HG03457 (cell line): ENCODE results near the gene ZSWIM4.

Source experiments
- ATAC-seq: cut with Tn5 transposase; IDR thresholded peaks from one replicate; pipeline ENCODE4 v1.9.1; 2021; ENCODE audit warnings: moderate number of reproducible peaks; ENCODE audit not compliant: unreplicated experiment

ZSWIM4 gene

DNA sequence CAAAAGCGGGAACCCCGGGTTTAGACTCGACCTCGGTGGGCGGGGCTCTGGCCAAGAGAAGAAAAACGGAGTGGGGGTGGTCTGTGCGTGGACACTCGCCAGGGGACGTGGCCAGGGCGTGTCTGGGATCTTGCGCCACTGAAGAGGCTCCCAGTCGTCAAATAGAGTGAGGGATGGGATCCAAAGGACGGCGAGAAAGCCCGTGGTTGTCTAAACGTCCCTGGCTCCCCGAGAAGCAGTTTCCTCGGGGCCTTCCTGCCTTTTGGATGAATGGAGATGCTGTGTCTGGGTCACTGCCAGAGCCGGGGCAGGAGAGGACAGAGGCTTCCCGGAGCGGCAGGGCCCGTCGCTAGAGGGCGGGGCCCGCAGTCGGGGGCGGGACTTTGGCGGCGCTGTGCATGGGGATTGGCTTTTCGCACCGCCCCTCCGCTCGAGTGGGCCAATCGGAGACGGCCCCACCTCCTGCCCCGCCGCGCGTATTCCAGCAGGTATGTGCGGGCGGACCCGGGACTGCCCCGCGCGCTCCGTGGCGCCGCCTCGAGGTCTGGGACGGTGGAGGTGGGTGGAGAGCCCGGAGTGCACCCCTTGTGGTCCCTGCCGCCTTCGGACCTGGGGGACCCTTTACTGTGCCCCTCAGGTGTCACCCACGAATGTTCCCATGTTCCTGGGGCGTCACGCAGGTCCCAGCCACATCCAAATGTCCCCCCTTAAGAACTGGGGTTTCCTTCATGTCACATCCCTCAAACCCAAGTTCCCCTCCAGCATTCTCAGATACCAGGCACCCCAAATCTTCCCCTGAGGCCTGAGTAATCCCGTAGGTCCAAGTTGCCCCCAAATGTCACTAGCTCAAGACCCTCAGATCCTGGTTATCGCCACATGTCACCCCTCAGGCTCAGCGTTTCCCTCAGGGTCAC lies 38.3 kb downstream of the ZSWIM4 start:
- ATAC-seq, result no peak

DNA sequence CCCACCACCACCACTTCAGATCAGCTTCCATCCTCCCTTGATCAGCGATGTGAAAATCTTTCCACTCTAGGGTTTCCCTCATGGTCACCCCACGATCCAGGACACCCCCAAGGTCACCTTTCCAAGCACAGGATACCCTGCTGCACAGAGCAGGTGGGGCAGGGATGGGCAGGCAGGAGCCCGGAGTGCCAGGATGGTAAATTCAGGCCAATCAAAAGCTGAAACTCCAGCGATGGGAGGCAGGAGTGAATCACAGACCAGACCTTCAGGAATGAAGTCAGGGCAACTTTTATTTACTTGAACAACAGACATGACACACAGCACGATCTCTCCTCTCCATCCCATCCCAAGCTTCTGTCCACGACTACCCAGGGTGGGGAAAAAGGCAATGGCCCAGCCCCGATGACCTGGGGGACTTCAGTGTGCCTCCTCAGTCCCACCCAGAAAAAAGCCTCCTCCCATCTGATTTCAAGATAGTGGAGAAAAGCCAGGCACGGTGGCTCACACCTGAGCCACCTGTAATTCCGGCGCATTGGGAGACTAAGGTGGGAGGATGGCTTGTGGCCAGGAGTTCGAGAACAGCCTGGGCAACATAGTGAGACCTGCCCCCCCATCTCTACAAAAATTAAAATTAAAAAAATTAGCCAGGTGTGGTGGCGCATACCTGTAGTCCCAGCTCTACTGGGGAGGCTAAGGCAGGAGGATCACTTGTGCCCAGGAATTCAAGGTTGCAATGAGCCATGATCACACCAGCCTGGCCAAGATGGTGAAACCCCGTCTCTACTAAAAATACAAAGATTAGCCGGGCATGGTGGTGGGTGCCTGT lies 39.2 kb downstream of the ZSWIM4 start:
- no peak for ATAC-seq

DNA sequence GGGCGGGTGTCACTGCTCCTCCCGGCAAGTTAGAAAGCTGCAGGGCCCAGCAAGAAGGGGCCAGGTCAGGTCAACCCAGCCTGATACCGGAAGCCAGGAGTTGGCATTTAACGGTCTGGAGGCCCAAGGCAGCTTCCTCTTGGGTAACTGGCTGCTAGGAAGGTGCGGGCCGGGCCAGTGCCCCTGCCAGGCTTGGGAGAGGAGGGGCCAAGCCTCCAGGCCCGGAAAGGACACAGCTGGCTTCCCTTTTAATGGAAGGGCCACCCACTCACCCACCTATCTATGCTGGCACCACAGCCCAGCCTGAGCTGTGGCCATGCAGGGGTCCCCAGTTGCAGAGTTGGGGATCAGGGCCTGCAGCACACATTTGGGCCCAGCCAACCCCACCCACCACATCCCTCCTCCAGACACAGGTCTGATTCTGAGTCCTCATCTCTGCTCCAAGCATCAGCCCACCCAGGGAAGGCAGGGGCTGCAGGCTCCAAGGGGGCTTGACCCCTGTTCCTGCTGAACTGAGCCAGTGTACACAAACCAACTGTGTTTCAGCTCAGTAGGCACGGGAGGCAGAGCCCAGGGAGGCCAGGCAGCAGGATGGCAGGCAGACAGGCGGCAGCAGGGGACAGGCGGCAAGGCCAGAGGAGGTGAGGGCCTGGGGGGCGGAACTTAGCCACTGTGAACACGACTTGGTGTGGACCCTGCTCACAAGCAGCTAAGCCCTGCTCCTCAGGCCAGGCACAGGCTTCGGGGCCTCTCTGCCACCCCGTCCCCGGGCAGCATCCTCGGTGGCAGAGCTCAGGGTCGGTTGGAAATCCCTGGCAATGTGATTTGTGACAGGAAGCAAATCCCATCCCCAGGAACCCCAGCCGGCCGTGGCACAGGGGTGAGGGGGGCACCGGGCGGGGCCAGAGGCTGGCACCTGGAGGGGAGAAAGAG lies 40.8 kb downstream of the ZSWIM4 start:
- no peak for ATAC-seq

DNA sequence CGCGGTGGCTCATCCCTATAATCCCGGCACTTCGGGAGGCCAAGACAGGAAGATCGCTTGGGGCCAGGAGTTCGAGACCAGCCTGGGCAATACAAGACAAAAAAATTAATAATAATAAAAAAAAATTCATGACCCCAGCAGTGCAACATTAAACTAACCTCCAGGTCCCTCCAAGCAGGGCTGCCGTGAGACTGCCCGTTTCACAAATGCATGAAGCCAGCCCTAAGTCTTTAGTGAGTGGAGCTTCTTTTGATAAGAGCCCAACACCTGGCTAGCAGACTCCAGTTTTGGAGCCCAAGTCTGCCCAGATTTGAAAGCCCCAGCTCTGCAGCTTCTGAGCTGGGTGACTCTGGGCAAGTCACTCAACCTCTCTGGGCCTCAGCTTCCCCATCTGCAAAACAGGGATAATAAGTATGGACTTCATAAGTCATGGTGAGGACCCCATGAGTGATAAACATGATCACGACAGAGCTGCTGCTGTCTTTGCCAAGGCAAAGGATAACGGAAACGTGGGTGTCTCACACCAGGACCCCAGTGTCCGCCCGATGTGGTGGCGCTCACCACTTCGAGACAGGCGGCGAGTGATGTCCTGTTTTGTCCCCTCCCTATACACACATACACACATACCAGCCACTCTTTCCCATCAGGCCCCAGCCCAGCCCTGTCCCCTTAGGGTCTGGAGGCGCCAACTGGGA lies 43.3 kb downstream of the ZSWIM4 start:
- ATAC-seq, result no peak

DNA sequence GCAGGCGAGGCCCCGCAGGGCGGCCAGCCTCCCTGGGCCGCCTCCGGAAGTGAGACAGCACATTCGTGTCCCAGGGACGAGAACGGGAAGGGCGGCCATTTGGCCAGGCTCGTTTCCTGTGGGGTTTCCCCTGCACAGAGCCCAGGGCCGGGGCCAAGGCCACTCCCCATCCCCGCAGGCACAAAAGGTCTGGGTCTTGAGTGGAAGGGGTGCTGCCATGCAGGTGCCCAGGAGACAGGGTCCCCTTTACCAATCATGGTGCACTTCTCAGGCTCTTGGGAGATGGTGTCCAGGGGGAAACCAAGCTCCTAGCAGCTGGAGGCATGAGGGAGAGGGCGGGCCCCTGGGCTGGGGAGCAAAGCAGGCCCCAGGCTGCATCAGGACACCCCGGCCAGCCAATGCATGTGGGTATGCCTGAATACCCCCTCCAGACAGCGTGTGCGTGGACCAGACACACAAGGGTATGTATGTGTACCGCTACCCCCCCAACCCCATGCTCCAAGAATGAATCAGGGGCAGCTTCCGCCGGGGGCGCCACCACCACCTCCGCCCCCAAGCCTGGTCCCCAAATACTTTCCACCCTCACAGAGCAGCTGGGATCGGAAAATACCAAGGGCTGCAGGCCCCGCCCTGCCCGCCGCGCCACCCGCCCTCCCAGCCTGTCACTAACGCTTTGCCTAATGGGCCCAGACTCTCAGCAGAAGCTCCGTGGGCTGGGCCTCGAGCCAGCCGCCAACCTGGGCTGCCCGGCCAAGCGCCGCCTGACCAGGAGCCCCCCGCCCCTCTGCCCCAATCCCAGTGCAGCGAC lies 44.1 kb downstream of the ZSWIM4 start:
- ATAC-seq, result no peak

DNA sequence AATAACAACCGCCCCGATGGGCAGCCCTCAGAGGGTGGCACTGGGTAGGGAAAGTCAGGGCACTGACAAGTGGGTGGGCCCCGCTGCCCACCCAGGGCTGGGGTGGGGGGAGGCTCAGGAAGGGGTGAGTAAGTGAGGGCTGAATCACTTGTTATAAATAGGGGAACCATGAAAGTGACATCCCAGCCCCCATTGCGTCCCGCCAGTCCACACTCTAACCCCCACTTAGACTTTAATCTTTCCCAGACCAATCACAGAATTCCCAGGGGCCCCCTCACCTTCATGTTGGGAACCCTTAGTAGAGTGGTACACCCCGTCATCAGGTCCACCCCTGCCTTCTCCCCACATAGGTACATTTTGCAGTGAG lies 44.7 kb downstream of the ZSWIM4 start:
- ATAC-seq, result no peak

DNA sequence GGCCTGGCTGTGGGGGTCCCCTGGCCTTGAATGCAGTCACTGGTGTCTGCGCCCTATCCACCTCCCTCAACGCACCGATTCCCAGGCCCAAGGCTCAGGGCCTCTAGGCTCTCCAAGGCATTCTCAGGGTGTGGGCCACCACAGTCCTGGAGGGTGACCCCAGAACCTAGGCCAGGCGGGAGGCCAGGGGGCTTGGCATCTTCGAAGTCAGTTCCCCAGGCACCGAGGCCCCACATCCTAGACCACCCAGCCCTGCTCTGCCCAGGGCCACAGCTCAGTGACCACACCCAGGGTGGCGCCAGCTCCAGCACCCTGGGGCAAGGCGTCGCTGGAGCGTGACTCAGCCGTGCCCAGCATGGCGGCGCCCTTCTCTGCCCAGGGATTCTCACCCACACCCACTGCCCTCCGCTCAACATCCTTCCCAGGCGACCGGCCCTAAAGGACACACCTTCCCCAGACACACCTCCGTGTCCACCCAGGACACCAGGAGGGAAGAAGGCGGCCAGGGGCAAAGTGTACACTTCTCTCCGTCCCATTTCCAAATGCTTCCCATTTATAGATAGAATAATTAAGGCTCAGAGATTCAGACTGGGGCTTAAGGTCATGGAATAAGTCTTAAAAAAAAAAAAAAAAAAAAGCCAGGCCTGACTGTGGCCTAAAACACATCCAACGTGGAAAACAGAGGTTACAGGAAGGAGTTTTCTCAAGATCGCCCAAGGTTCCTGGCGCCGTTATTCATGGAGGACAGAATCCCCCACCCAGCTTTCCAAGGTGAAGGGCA lies 45.3 kb downstream of the ZSWIM4 start:
- no peak for ATAC-seq

DNA sequence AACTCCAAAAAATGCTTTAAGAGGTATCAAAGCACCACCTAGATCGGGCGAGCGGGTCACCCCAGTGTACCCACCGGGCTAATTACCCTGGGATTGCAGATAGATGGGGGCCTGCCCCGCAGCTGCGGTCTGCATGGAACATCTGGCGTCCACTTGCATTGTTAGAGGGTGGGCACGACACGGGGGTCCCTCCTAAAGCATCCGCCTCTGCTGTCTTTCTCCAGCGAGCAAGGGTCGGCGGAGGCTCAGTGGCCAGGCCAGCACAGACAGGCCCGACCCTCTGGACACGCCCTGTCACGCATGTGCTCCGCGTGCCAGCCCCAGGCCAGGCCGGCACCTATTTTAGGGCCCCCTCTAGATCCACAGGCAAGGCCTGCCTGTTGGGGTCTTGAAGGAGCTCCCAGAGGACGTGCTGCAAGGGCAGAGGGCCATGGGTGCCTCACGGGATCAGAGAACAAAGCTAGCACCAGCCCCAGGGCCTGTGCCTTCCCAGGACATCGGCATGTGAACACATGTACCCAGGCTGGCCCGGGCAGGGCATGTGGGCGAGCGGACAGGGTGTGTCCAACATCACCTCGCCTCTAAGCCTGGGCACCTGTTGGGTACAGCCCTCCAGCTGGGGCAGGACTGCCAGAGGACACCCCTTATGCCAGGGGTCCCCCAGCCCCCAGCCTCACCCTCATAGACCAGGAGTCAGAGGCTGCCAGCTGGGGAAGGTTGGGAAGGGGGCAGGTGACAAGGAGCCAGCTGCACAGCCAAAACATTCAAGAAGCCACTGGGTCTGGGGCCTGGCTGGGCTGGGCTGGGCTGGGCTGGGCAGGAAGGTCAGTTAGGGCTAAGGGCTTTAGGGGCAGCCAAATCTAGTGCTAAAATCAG lies 46.1 kb downstream of the ZSWIM4 start:
- ATAC-seq, result no peak

DNA sequence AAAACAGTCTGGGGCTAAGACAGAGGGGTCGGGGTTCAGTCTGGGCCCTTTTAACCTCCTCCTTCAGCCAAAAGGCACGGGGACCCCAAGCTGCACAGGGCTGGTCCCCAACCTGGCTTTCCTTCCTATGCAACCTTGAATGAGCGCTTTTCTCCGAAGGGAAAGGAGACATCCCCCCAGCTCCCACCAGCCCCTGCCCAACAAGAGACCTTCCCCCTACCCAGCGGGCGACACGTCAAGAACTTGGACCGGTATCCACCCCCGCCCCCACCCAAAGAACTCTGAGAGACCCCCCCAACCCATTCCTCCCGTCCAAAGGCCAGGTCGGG lies 46.7 kb downstream of the ZSWIM4 start:
- ATAC-seq, result no peak

DNA sequence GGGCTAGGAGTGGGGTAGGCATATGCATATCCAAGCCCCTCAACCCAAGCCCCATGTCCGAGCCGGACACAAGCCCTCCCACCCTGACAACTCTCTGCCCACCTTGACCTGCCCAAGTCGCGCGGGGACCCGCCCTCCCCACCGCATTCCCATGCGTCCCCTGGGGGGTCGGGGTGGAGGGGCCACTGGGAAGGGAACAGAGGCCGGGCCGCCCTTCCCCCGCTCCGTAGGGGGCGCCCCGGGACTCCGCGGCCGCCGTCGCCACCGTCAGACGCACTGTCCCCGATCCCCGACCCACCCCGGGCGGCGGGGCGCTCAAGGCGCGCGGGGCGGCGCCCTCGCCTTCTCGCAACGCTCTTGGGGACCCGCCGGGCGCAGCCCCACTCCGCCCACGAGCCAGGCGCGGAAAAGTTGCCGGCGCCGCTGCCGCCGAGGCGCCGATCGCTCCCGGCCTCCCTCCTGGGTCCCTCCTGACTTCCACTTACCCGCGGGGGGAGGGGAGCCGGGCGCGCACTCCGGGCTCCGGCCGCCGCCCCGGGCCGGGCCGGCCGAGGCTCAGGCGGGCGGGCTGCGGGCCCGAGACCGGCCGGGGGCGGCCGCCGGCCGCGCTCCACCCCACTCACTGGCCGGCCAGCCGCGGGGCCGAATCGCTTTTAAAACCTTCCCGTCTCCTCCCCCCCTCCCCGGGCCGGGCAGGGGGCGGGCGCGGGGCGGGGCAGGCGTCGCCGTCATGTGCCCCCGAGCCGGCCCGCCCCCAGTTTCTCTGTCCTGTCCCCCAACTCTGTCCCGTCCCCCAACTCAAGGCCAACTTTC lies 47.3 kb downstream of the ZSWIM4 start:
- ATAC-seq, result no peak

DNA sequence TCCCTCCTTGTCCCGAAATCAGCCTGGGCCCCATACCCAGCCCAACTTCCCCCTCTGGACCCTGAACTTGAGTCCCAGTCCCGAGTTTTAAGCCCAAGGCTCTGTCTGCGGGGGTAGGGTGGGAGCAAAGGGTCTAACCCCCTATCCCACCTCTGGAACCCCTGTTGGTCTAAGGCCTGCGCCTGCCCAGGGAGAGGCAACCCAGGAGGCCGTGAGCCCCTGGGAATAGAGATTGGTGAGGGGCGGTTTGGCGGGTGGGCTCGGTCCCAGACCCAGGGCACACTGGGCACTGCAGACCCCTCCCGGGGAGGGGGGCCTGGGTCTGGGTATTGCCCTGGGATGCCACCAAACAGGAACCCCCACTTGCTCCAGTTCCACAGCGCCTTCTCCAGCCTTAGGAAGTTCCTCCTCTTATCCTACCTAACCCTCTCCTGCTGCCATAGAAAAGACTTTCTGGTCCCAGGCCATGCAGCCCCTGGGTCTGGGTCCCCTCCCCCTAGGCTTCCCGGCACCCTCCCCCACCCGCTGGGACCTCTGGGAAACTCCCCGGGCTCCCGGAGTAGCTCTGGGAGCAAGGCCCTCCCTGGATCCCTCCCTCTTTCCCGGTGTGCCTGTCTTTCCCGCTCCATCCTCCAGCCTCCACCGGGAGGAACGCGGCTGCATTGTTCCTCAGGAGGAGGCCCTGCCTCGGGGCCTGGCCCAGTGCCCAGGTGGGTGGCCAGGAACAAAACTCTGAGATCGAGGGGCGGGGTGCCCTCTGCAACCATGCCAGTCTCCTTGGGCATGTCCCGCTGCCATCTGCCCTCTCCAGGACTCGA lies 48.1 kb downstream of the ZSWIM4 start:
- no peak for ATAC-seq

DNA sequence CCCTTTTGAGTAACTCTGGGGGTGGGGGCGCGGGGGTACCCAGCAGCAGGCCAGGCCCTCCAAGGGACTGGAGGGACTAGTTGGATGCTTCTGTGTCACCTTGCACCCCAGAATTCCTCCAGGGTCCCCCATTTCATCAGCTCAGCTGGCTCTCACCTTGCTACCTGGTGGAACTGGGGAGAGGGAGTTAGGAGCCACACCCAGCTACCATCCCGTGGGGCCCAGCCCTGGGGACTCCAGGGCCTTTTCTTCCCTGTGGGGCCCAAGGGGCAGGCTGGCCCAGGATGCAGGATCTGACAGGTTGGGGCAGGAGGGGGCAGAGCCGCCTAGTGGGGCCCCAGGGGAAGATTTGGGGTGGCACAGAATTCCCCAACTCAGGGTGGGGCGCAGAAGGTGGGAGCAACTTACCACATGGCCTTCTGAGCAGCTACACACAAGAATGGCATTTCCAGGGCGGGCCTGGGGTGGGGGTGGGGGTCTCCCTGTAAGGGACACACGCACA lies 48.9 kb downstream of the ZSWIM4 start:
- no peak for ATAC-seq

DNA sequence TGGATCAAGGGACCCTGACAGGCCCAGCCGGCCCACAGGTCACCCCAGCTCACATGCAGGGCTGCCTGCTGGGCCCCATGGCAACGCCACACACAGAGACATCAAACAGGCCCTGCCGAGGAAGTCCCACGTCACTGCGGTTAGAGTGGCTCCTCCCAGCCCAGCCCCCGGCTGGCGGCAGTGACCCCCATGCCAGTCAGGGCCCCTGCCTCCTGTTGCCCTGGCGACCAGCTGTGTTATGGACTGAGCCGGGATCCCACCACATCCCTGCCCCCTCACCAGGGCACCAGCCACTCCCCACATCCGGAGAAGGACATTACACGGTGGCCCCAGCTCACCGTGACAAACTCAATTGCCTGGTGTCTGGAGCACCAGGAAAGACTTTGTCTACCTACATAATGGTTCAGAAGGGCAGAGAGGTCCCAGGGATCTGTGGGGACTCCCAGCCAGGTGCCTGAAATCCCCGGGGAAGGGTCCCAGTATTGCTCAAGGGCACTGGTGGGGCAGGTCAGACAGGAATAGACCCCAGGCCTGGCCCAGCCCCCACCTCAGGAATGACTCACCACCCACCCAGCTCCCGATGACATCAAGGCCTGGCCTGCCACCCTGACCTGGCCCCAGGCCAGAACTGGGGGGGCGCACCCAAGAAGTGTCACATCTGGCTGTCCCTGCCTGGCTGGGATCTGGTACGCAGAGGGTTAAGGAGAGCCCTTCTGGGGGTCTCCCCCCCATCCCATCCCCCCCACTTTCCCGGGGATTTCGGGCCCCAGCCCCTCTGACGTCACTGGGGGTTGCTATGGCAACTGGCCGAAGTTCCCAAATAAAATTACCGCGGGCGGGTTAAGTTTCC lies 51.5 kb downstream of the ZSWIM4 start:
- ATAC-seq, result peak; percentile 49

DNA sequence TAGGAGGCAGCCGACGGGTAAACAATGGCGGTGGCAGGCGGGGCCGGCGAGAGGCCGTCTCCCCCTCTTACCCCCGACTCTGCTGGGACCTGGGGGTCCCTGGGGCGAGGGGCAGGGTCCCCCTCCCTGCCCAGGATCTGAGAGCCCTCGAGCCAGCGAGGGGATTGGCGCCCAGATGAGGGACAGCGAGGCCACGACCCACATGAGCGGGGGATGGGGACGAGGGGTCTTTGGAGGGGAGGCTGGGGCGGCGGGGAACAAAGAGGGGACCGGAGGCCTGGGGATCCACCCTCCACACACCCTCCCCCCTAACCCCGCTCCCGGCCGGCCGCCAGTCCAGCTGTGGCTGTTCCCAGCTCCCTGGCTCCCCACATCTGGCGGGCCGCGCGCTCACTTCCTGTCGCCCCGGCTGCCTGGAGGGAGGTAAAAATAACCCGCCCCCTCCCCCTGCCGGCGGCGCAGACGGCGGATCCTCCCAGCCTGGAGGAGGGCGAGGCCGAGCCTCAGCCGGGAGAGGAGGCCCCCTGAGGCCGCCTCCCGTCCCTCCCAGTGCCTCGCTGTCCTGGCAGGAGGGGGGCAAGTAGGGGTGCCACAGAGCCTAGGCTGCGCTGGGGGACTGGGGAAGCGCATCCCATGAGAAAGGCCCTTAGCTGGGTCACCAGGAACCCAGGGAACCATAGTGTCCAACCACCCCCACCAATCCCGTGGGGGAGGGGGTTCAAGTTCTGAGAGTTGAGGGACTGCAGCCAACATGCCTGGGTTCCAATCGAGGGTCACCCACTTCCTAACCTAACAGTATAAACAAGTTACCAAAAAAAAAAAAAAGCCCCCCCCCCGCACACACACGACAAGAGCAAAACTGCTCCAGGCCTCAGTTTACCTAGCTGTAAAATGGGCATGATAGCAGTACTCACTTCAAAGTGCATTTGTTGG lies 52.4 kb downstream of the ZSWIM4 start:
- no peak for ATAC-seq
